PC-9 (cell line): ENCODE measurements around the gene C11orf98.

Experiments
- CTCF ChIP-seq: fragments of 200-600 bp; sonication (generic); conservative IDR thresholded peaks from 2 replicates; pipeline ENCODE4 v1.6.1; 2017; ENCODE audit warnings: mixed run types, antibody characterized with exemption, mild to moderate bottlenecking, moderate library complexity
- EZH2 ChIP-seq: fragments of 200-600 bp; sonication (generic); IDR thresholded peaks from 2 replicates; pipeline ENCODE4 v1.8.0; 2017; ENCODE audit warnings: antibody characterized with exemption, low read depth

DNA sequence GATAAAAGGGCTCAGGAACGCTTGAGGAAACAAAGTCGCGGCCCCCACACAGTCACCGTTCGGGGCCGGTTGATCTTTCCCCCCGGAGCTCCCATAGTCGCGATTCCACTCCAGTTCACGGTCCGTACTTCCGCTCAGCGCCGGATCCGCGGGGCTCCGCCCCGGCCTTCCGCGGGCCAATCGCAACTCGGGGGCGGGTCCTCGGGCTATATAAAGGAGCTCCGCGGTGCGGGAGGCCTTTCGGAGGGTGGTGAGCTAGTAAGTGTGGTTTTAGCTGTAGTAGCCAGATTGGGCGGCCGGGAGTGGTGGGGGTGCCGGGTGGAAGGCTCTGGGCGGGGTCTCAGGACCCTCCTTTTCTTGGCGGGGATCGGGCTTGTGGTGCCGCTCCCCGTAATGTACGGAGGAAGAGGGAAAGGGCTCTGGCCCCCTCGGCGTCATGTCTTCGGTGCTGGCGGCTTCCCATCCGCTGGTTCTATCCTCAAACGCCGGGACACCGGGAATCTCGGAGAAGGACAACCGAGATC, at the start of gene C11orf98, which contains the start of gene CSKMT:
- TF ChIP-seq CTCF = no peak
- TF ChIP-seq EZH2 = no peak
